Measurements from ENCODE around the gene ZNF536.

Gene ZNF536

DNA sequence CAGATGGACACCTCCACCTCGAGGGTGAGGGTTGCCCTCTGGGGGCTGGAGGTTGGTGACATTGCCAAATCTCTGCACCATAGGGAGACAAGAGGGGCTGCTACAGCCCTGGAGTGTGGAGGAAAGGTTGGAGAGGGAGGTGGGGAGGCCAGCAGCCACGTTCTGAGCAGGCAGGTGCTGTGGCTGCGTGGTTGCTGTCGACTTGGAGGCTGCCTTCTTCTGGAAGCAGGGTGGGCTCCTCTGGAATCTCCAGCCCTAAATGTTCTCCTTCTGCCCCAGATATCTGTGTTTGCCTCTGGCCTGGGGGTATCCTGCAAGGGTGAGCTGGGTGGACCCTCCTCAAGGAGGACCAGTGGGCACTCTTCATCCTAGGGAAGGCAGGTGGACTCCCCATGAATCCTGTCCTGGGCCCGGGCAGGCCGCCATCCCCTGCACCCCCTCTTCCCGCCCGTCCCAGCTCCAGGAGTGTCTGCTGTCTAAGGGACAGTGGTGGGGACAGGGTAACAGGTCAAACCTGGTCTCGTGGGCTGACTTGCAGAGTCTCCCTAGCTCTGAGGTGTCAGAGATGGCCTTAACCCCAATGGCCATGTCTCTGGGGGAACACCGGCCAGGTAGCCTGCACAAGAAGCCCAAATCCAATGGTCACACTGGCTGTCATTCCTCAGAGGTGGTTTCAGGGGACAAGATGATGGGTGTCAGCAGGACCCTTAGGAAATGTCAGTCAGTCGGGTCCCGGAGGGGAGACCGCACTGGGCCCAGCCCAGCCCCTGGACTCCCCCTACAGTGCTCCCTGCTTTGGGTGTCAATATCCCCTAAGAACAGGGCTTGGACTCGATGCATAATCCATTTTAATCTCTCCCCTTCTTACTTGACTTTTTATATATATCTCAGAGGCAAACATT, 32.3 kb upstream of the ZNF536 start:
- Histone ChIP-seq H3K4me1 (ENCODE audit: low read length) (no peaks in the 10 kb centered on the region), H3K27ac (ENCODE audit: low read length) (no peak overlapping the region), H3K79me2 (ENCODE audit: low read length) (no peaks in the 10 kb centered on the region), H3K4me2 (ENCODE audit: low read depth, low read length) (no peak overlapping the region), H3K4me3 (ENCODE audit: low read length) (no peak overlapping the region), H3K9me2 (replicated peaks; ENCODE audit: insufficient read depth, low read length) (no peaks in the 10 kb centered on the region), H3K9me3 (replicated peaks; ENCODE audit: insufficient read depth, low read length) (no peaks in the 10 kb centered on the region), H3K27me3 (replicated peaks; ENCODE audit: insufficient read depth, low read length) (peaks cover 33% of the 10 kb centered on the region), H3K9ac (ENCODE audit: low read length) (no peak overlapping the region), H2AFZ (ENCODE audit: low read length) (no peak overlapping the region), H4K20me1 (ENCODE audit: insufficient read depth, low read length) (no peaks in the 10 kb centered on the region), H3K36me3 (replicated peaks; ENCODE audit: insufficient read depth, low read length) (no peaks in the 10 kb centered on the region), H3F3A (ENCODE audit: insufficient read depth, low read length) (no peaks in the 10 kb centered on the region)
- TF ChIP-seq EZH2phosphoT487 (IDR thresholded peaks at IDR 0.05; ENCODE audit: low read length): no peak
- TF ChIP-seq, protein P1, sequence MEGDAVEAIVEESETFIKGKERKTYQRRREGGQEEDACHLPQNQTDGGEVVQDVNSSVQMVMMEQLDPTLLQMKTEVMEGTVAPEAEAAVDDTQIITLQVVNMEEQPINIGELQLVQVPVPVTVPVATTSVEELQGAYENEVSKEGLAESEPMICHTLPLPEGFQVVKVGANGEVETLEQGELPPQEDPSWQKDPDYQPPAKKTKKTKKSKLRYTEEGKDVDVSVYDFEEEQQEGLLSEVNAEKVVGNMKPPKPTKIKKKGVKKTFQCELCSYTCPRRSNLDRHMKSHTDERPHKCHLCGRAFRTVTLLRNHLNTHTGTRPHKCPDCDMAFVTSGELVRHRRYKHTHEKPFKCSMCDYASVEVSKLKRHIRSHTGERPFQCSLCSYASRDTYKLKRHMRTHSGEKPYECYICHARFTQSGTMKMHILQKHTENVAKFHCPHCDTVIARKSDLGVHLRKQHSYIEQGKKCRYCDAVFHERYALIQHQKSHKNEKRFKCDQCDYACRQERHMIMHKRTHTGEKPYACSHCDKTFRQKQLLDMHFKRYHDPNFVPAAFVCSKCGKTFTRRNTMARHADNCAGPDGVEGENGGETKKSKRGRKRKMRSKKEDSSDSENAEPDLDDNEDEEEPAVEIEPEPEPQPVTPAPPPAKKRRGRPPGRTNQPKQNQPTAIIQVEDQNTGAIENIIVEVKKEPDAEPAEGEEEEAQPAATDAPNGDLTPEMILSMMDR (IDR thresholded peaks at IDR 0.05; ENCODE audit: low read length): no peak
- TF ChIP-seq EZH2 (optimal IDR thresholded peaks at IDR 0.05; ENCODE audit: low read depth, low read length): no peak
- DNase-seq: no peak

DNA sequence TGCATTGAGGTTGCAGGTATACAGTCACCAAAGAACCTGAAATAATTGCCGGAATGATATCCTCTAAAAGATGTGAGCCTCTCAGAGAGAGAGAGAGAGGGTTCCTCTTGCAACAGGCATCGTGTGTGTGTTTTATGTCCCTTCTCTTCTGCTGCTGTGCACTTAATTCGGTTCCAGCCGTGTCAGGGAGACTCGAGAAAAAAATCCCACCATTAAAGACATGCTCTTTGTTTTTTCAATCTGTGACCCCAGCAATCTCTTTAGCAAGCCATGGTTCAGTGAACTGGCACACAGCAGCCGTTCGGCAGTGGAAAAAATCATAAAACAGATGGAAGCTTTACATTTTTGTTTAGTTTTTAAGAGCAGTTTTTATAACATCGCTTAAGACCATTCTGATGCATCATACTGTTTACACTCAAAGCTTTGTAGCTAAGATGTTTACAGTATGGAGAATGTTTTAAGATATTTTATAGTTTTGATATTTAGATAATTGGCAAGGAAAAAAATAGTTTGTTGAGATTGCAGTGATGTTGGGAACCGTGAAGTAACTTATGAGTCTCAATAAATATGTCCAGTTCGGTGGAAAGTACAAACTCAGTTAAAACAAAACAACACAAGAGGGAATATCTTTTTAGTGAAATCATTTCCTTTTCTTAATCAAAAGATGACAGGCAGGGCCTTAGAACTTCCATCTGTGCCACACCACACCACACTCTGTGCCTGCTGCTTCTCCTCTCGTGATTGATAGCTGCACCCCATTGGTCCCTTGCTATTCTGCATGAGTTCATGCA, 31.2 kb upstream of the ZNF536 start:
- DNase-seq: no peak
- Histone ChIP-seq H3K4me2 (ENCODE audit: low read depth, low read length) (no peak overlapping the region), H3K79me2 (ENCODE audit: low read length) (no peaks in the 10 kb centered on the region), H2AFZ (ENCODE audit: low read length) (no peak overlapping the region), H3K9me3 (replicated peaks; ENCODE audit: insufficient read depth, low read length) (no peaks in the 10 kb centered on the region), H3K27me3 (replicated peaks; ENCODE audit: insufficient read depth, low read length) (peaks cover 43% of the 10 kb centered on the region), H3F3A (ENCODE audit: insufficient read depth, low read length) (no peaks in the 10 kb centered on the region), H3K9ac (ENCODE audit: low read length) (no peak overlapping the region), H3K9me2 (replicated peaks; ENCODE audit: insufficient read depth, low read length) (no peaks in the 10 kb centered on the region), H3K4me3 (ENCODE audit: low read length) (no peak overlapping the region), H3K4me1 (ENCODE audit: low read length) (no peaks in the 10 kb centered on the region), H3K36me3 (replicated peaks; ENCODE audit: insufficient read depth, low read length) (no peaks in the 10 kb centered on the region), H4K20me1 (ENCODE audit: insufficient read depth, low read length) (no peaks in the 10 kb centered on the region), H3K27ac (ENCODE audit: low read length) (no peak overlapping the region)
- TF ChIP-seq EZH2 (optimal IDR thresholded peaks at IDR 0.05; ENCODE audit: low read depth, low read length) (no peak), EZH2phosphoT487 (IDR thresholded peaks at IDR 0.05; ENCODE audit: low read length) (no peak)
- TF ChIP-seq, protein P1 (IDR thresholded peaks at IDR 0.05; ENCODE audit: low read length): no peak

GRCh38 chr19:30341611-30342201, 30.5 kb upstream of the ZNF536 start:
- Histone ChIP-seq H3K79me2 (ENCODE audit: low read length) (no peaks in the 10 kb centered on the region), H3K4me2 (ENCODE audit: low read depth, low read length) (no peak overlapping the region), H3K9me2 (replicated peaks; ENCODE audit: insufficient read depth, low read length) (no peaks in the 10 kb centered on the region), H3K4me1 (ENCODE audit: low read length) (no peaks in the 10 kb centered on the region), H2AFZ (ENCODE audit: low read length) (no peak overlapping the region), H3K36me3 (replicated peaks; ENCODE audit: insufficient read depth, low read length) (no peaks in the 10 kb centered on the region), H3K27me3 (replicated peaks; ENCODE audit: insufficient read depth, low read length) (peaks cover 46% of the 10 kb centered on the region), H3F3A (ENCODE audit: insufficient read depth, low read length) (no peaks in the 10 kb centered on the region), H3K27ac (ENCODE audit: low read length) (no peak overlapping the region), H3K9ac (ENCODE audit: low read length) (no peak overlapping the region), H4K20me1 (ENCODE audit: insufficient read depth, low read length) (no peaks in the 10 kb centered on the region), H3K4me3 (ENCODE audit: low read length) (no peak overlapping the region), H3K9me3 (replicated peaks; ENCODE audit: insufficient read depth, low read length) (no peaks in the 10 kb centered on the region)
- no peak for DNase-seq
- TF ChIP-seq EZH2phosphoT487 (IDR thresholded peaks at IDR 0.05; ENCODE audit: low read length): no peak
- TF ChIP-seq, protein P1 (IDR thresholded peaks at IDR 0.05; ENCODE audit: low read length): no peak
- TF ChIP-seq EZH2 (optimal IDR thresholded peaks at IDR 0.05; ENCODE audit: low read depth, low read length): no peak
